Gastroesophageal sphincter (tissue), 4 donors: ENCODE measurements around the gene ZNF670. TPM values are rescaled to one million over a fixed set of nuclear protein-coding genes. Genes with fewer than 3 reads are reported as not detected.

ENCODE experiments used
- ATAC-seq: fragments of 150-250 bp; one replicate; pipeline ENCODE4 v1.9.1; 2016; ENCODE audit warnings: mild to moderate bottlenecking, moderate library complexity
- H3K27ac ChIP-seq, 4 donors: fragments of 200-600 bp; sonication (generic) in 3 of 4; 1 replicate in 3 of 4; 2 replicates in 1 of 4; pipeline ENCODE4 v1.5.1; 2016 to 2019
- H3K27me3 ChIP-seq: fragments of 200-600 bp; sonication (generic); one replicate; pipeline ENCODE4 v1.5.1; 2019
- H3K36me3 ChIP-seq, 2 donors: fragments of 200-600 bp; sonication (generic); one replicate each; pipeline ENCODE4 v1.5.1; 2019; ENCODE audit warnings: control low read depth in 1 of 2
- H3K4me1 ChIP-seq, 3 donors: fragments of 200-600 bp; sonication (generic); 1 replicate in 2 of 3; 2 replicates in 1 of 3; pipeline ENCODE4 v1.5.1; 2016 to 2019; ENCODE audit warnings: control low read depth in 2 of 3
- H3K4me3 ChIP-seq, 2 donors: fragments of 200-600 bp; sonication (generic); one replicate each; pipeline ENCODE4 v1.5.1; 2019; ENCODE audit warnings: mild to moderate bottlenecking in 1 of 2, moderate library complexity in 1 of 2
- H3K9me3 ChIP-seq, 3 donors: fragments of 200-600 bp; sonication (generic); one replicate each; pipeline ENCODE4 v1.5.1; 2017 to 2019; ENCODE audit warnings: control low read depth in 2 of 3
- CTCF ChIP-seq, 4 experiments: fragments of 200-600 bp in 2 of 4; fragments of 450-650 bp in 2 of 4; sonication (generic) in 1 of 4; IDR thresholded peaks; one replicate each; pipeline ENCODE4 v1.5.1; 2017 to 2019; ENCODE audit warnings: antibody characterized with exemption in 4 of 4, mild to moderate bottlenecking in 2 of 4, moderate library complexity in 2 of 4
- EP300 ChIP-seq: sonication (generic); formaldehyde crosslinking; IDR thresholded peaks from one replicate; pipeline ENCODE4 v1.6.1; 2017; ENCODE audit warnings: antibody characterized with exemption, mild to moderate bottlenecking
- POLR2A ChIP-seq, 2 donors: fragments of 450-650 bp; IDR thresholded peaks; one replicate each; pipeline ENCODE4 v1.6.1; 2017; ENCODE audit warnings: antibody characterized with exemption in 2 of 2, mild to moderate bottlenecking in 2 of 2, moderate library complexity in 1 of 2
- POLR2AphosphoS5 ChIP-seq: sonication (generic); formaldehyde crosslinking; IDR thresholded peaks from one replicate; pipeline ENCODE4 v1.6.1; 2017; ENCODE audit warnings: antibody characterized with exemption
- WGBS, 2 donors: methylation state at CpG; one replicate each; pipeline ENCODE4 v1.1.5; 2018; ENCODE audit warnings: low coverage in 1 of 2; 5-methylcytosine and 5-hydroxymethylcytosine counted together
- total RNA-seq, 4 donors: library from RNA; depleted of rRNA; stranded (reverse); fragments of >200 nt; gene quantifications; one replicate each; pipeline ENCODE4 v1.1.0, GENCODE V29; 2016

ZNF670 gene
- total RNA-seq, 4 donors from 2014 or later, result 1.7 to 3.7 (median 3.3) TPM

- H3K4me3 ChIP-seq, result peak overlapping the region; percentile 86 to 89
- H3K36me3 ChIP-seq, result no peaks in the 10 kb centered on the region
- H3K27ac ChIP-seq, result peak overlapping the region in 2 of 4 donors; percentile 82 to 87
- peaks cover 0 to 32% (median 2%) of the 10 kb centered on the region in 3 donors for H3K4me1 ChIP-seq
- no peaks in the 10 kb centered on the region for H3K27me3 ChIP-seq
- TF ChIP-seq EP300 (no peak), POLR2AphosphoS5 (no peak), POLR2A (IDR thresholded peaks at IDR 0.05) (no peak)
- WGBS, 2 donors, result 36 to 45% methylated on average over 18 to 23 of the region's 23 CpGs
- ATAC-seq, result no peak
- H3K9me3 ChIP-seq, result peaks cover 0 to 6% (median 0%) of the 10 kb centered on the region in 3 donors
Observed at GRCh38 chr1:247079141-247079874, 697 bp upstream of the ZNF670 start.

GRCh38 chr1:247077876-247078257 is 744 bp downstream of the ZNF670 start:
- TF ChIP-seq POLR2A (IDR thresholded peaks at IDR 0.05) (no peak), EP300 (no peak), CTCF (IDR thresholded peaks at IDR 0.05) (no peak), POLR2AphosphoS5 (no peak)
- Histone ChIP-seq H3K27me3 (no peaks in the 10 kb centered on the region), H3K36me3 (no peaks in the 10 kb centered on the region), H3K27ac (peak overlapping the region; percentile 72 to 87 (median 82)), H3K4me3 (peak overlapping the region; percentile 86 to 89), H3K9me3 (no peaks in the 10 kb centered on the region), H3K4me1 (peaks cover 0 to 32% (median 2%) of the 10 kb centered on the region in 3 donors)
- WGBS, 2 donors, result 0 to 2% methylated on average over 6 to 7 of the region's 8 CpGs
- ATAC-seq, result no peak

GRCh38 chr1:247077213-247077612 is 1.4 kb downstream of the ZNF670 start:
- H3K27ac ChIP-seq, result no peak overlapping the region

GRCh38 chr1:247070645-247071044 is 8.0 kb downstream of the ZNF670 start:
- no peaks in the 10 kb centered on the region for H3K36me3 ChIP-seq
- no peak overlapping the region for H3K4me3 ChIP-seq
- H3K27me3 ChIP-seq, result no peaks in the 10 kb centered on the region
- ATAC-seq, result no peak
- no peak overlapping the region for H3K27ac ChIP-seq
- 95 to 100% methylated on average over 2 to 3 of the region's 3 CpGs for WGBS, 2 donors
- H3K9me3 ChIP-seq, result peaks cover 0 to 14% (median 0%) of the 10 kb centered on the region in 3 donors
- no peaks in the 10 kb centered on the region for H3K4me1 ChIP-seq
- TF ChIP-seq POLR2A (IDR thresholded peaks at IDR 0.05) (no peak), POLR2AphosphoS5 (no peak), CTCF (IDR thresholded peaks at IDR 0.05) (no peak)

More at GRCh38 chr1:247077213-247077612, 1.4 kb downstream of the ZNF670 start:
- TF ChIP-seq CTCF (IDR thresholded peaks at IDR 0.05), result no peak
- no peak for TF ChIP-seq POLR2A (IDR thresholded peaks at IDR 0.05)
- no peak for TF ChIP-seq POLR2AphosphoS5
- no peak for TF ChIP-seq EP300
- WGBS, 2 donors, result 69 to 71% methylated on average over 2 of the region's 3 CpGs
- Histone ChIP-seq H3K9me3 (no peaks in the 10 kb centered on the region), H3K4me1 (peaks cover 0 to 32% (median 2%) of the 10 kb centered on the region in 3 donors), H3K27me3 (no peaks in the 10 kb centered on the region), H3K4me3 (peak overlapping the region in 1 of 2 donors; percentile 89), H3K36me3 (no peaks in the 10 kb centered on the region)
- no peak for ATAC-seq

GRCh38 chr1:247064304-247064703 is 14.3 kb downstream of the ZNF670 start:
- no peaks in the 10 kb centered on the region for H3K36me3 ChIP-seq
- 65 to 80% methylated on average over 1 to 2 of the region's 3 CpGs for WGBS, 2 donors
- TF ChIP-seq POLR2AphosphoS5 (no peak), CTCF (IDR thresholded peaks at IDR 0.05) (no peak), EP300 (no peak), POLR2A (IDR thresholded peaks at IDR 0.05) (no peak)

More at GRCh38 chr1:247064304-247064703, 14.3 kb downstream of the ZNF670 start:
- no peak overlapping the region for H3K27ac ChIP-seq
- no peak for ATAC-seq
- H3K9me3 ChIP-seq, result no peaks in the 10 kb centered on the region
- no peaks in the 10 kb centered on the region for H3K4me1 ChIP-seq
- H3K27me3 ChIP-seq, result no peaks in the 10 kb centered on the region
- no peak overlapping the region for H3K4me3 ChIP-seq
